HEK293T (cell line): ENCODE data around the gene ZNF135.

ENCODE experiments used
- ARNT ChIP-seq: fragments of 450-650 bp; IDR thresholded peaks from 2 replicates; pipeline ENCODE4 v1.6.1; 2017; ENCODE audit warnings: mild to moderate bottlenecking
- CTBP1 ChIP-seq: fragments of 450-650 bp; IDR thresholded peaks from 2 replicates; pipeline ENCODE4 v1.6.1; 2016; ENCODE audit warnings: borderline replicate concordance
- FOXK2 ChIP-seq: fragments of 450-650 bp; IDR thresholded peaks from 2 replicates; pipeline ENCODE4 v1.6.1; 2016; ENCODE audit warnings: mild to moderate bottlenecking
- FOXM1 ChIP-seq: fragments of 450-650 bp; IDR thresholded peaks from 2 replicates; pipeline ENCODE4 v1.6.1; 2017; ENCODE audit warnings: mild to moderate bottlenecking, borderline replicate concordance
- HDGF ChIP-seq: fragments of 450-650 bp; IDR thresholded peaks from 2 replicates; pipeline ENCODE4 v1.6.1; 2017; ENCODE audit warnings: antibody characterized with exemption, borderline replicate concordance
- NFRKB ChIP-seq: fragments of 450-650 bp; IDR thresholded peaks from 2 replicates; pipeline ENCODE4 v1.6.1; 2016; ENCODE audit warnings: mild to moderate bottlenecking, moderate library complexity
- PKNOX1 ChIP-seq: fragments of 450-650 bp; IDR thresholded peaks from 2 replicates; pipeline ENCODE4 v1.6.1; 2016
- SP1 ChIP-seq: fragments of 450-650 bp; IDR thresholded peaks from 2 replicates; pipeline ENCODE4 v1.6.1; 2017
- SUZ12 ChIP-seq: fragments of 450-650 bp; IDR thresholded peaks from 2 replicates; pipeline ENCODE4 v1.6.1; 2016; ENCODE audit warnings: mild to moderate bottlenecking
- ZNF384 ChIP-seq: fragments of 450-650 bp; IDR thresholded peaks from 2 replicates; pipeline ENCODE4 v1.6.1; 2016

GRCh38 chr19:58097349-58097748 is 38.3 kb downstream of the ZNF135 start:
- no peak for TF ChIP-seq ZNF384
- no peak for TF ChIP-seq NFRKB
- no peak for TF ChIP-seq SP1
- TF ChIP-seq SUZ12, result no peak
- TF ChIP-seq FOXK2, result no peak
- TF ChIP-seq FOXM1, result no peak
- TF ChIP-seq HDGF, result no peak
- no peak for TF ChIP-seq CTBP1
- TF ChIP-seq ARNT, result no peak
- TF ChIP-seq PKNOX1, result no peak
